Measurements from ENCODE around the gene TEKT3.

Gene TEKT3

GRCh38 chr17:15293558-15293957, 47.8 kb downstream of the TEKT3 start:
- Histone ChIP-seq H3K79me2 (ENCODE audit: low read length) (no peaks in the 10 kb centered on the region), H4K20me1 (ENCODE audit: insufficient read depth, low read length) (no peaks in the 10 kb centered on the region), H3K4me3 (ENCODE audit: low read length) (no peak overlapping the region), H3K36me3 (replicated peaks; ENCODE audit: low read depth, low read length) (no peaks in the 10 kb centered on the region), H3K27me3 (ENCODE audit: low read depth, low read length) (no peaks in the 10 kb centered on the region), H3K9me3 (ENCODE audit: insufficient read depth, low read length) (no peaks in the 10 kb centered on the region), H3K9ac (ENCODE audit: low read length) (no peak overlapping the region), H2AFZ (ENCODE audit: low read depth, low read length) (no peak overlapping the region), H3K4me1 (ENCODE audit: low read length) (no peaks in the 10 kb centered on the region), H3K27ac (ENCODE audit: low read length) (no peak overlapping the region), H3K4me2 (ENCODE audit: low read length) (no peak overlapping the region)
- no peak for TF ChIP-seq CTCF (IDR thresholded peaks at IDR 0.05; ENCODE audit: low read depth, low read length)
- TF ChIP-seq EZH2phosphoT487 (IDR thresholded peaks at IDR 0.05; ENCODE audit: low read depth), result no peak

- H4K20me1 ChIP-seq (ENCODE audit: insufficient read depth, low read length), result no peaks in the 10 kb centered on the region
- TF ChIP-seq CTCF (IDR thresholded peaks at IDR 0.05; ENCODE audit: low read depth, low read length) (no peak), EZH2phosphoT487 (IDR thresholded peaks at IDR 0.05; ENCODE audit: low read depth) (no peak)
- H3K9ac ChIP-seq (ENCODE audit: low read length), result no peak overlapping the region
- H3K9me3 ChIP-seq (ENCODE audit: insufficient read depth, low read length), result no peaks in the 10 kb centered on the region
- no peaks in the 10 kb centered on the region for H3K36me3 ChIP-seq (replicated peaks; ENCODE audit: low read depth, low read length)
- no peak overlapping the region for H3K4me3 ChIP-seq (ENCODE audit: low read length)
- no peak overlapping the region for H3K4me2 ChIP-seq (ENCODE audit: low read length)
- no peak overlapping the region for H3K27ac ChIP-seq (ENCODE audit: low read length)
- H2AFZ ChIP-seq (ENCODE audit: low read depth, low read length), result no peak overlapping the region
- H3K27me3 ChIP-seq (ENCODE audit: low read depth, low read length), result no peaks in the 10 kb centered on the region
- no peaks in the 10 kb centered on the region for H3K4me1 ChIP-seq (ENCODE audit: low read length)
- H3K79me2 ChIP-seq (ENCODE audit: low read length), result no peaks in the 10 kb centered on the region
Measured at GRCh38 chr17:15291674-15292361, 49.6 kb downstream of the TEKT3 start.

GRCh38 chr17:15290605-15291004, 50.8 kb downstream of the TEKT3 start:
- no peak overlapping the region for H2AFZ ChIP-seq (ENCODE audit: low read depth, low read length)
- H3K36me3 ChIP-seq (replicated peaks; ENCODE audit: low read depth, low read length), result no peaks in the 10 kb centered on the region
- H3K4me2 ChIP-seq (ENCODE audit: low read length), result no peak overlapping the region
- no peaks in the 10 kb centered on the region for H3K4me1 ChIP-seq (ENCODE audit: low read length)
- no peaks in the 10 kb centered on the region for H3K9me3 ChIP-seq (ENCODE audit: insufficient read depth, low read length)
- H3K4me3 ChIP-seq (ENCODE audit: low read length), result no peak overlapping the region
- no peak for TF ChIP-seq EZH2phosphoT487 (IDR thresholded peaks at IDR 0.05; ENCODE audit: low read depth)
- TF ChIP-seq CTCF (IDR thresholded peaks at IDR 0.05; ENCODE audit: low read depth, low read length), result no peak
- H3K9ac ChIP-seq (ENCODE audit: low read length), result no peak overlapping the region
- H4K20me1 ChIP-seq (ENCODE audit: insufficient read depth, low read length), result no peaks in the 10 kb centered on the region
- no peaks in the 10 kb centered on the region for H3K27me3 ChIP-seq (ENCODE audit: low read depth, low read length)
- H3K79me2 ChIP-seq (ENCODE audit: low read length), result no peaks in the 10 kb centered on the region
- no peak overlapping the region for H3K27ac ChIP-seq (ENCODE audit: low read length)

GRCh38 chr17:15289285-15290183, 51.9 kb downstream of the TEKT3 start:
- no peaks in the 10 kb centered on the region for H3K4me1 ChIP-seq (ENCODE audit: low read length)
- TF ChIP-seq CTCF (IDR thresholded peaks at IDR 0.05; ENCODE audit: low read depth, low read length), result no peak
- TF ChIP-seq EZH2phosphoT487 (IDR thresholded peaks at IDR 0.05; ENCODE audit: low read depth), result no peak
- H3K9me3 ChIP-seq (ENCODE audit: insufficient read depth, low read length), result no peaks in the 10 kb centered on the region
- H2AFZ ChIP-seq (ENCODE audit: low read depth, low read length), result no peak overlapping the region
- no peaks in the 10 kb centered on the region for H3K79me2 ChIP-seq (ENCODE audit: low read length)
- H3K4me2 ChIP-seq (ENCODE audit: low read length), result no peak overlapping the region
- H3K9ac ChIP-seq (ENCODE audit: low read length), result no peak overlapping the region
- no peaks in the 10 kb centered on the region for H3K36me3 ChIP-seq (replicated peaks; ENCODE audit: low read depth, low read length)
- no peak overlapping the region for H3K27ac ChIP-seq (ENCODE audit: low read length)
- H4K20me1 ChIP-seq (ENCODE audit: insufficient read depth, low read length), result no peaks in the 10 kb centered on the region
- H3K27me3 ChIP-seq (ENCODE audit: low read depth, low read length), result no peaks in the 10 kb centered on the region
- H3K4me3 ChIP-seq (ENCODE audit: low read length), result no peak overlapping the region
